OCI-LY1 (cell line): ENCODE measurements around the gene IL1RAPL2.

ENCODE experiments used
- EZH2 ChIP-seq: fragments of 200-600 bp; sonication (generic), shearing (Covaris generic); IDR thresholded peaks from 2 replicates; pipeline ENCODE4 v1.8.0; 2017; ENCODE audit warnings: borderline replicate concordance, mixed run types, mild to moderate bottlenecking, antibody characterized with exemption, low read length, moderate library complexity, mixed read lengths
- TF ChIP-seq, protein P1 (sequence below): fragments of 200-600 bp; sonication (generic), shearing (Covaris generic); IDR thresholded peaks from 2 replicates; pipeline ENCODE4 v1.5.1; 2017; ENCODE audit warnings: mild to moderate bottlenecking, antibody characterized with exemption, low read length, moderate library complexity, mixed read lengths

DNA sequence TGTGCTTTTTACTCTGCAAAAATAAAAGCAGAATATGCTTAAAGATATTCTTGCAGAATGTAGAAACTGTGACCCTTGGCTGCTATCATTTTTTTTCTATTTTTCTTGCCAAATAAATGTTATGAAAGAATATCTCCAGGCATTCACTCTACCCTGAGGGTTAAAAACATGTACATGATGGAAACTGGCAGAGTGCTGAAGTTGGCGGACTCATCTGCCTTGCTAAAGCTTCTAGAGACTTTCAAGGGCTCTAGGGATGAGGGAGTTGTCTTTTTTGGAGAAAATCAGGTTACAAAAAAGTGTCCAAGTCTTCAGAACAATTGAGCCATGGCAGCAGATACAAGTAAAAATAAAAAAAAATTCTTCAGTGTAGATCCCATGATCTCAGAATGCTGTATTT is 1215.8 kb downstream of the IL1RAPL2 start:
- TF ChIP-seq, protein P1, sequence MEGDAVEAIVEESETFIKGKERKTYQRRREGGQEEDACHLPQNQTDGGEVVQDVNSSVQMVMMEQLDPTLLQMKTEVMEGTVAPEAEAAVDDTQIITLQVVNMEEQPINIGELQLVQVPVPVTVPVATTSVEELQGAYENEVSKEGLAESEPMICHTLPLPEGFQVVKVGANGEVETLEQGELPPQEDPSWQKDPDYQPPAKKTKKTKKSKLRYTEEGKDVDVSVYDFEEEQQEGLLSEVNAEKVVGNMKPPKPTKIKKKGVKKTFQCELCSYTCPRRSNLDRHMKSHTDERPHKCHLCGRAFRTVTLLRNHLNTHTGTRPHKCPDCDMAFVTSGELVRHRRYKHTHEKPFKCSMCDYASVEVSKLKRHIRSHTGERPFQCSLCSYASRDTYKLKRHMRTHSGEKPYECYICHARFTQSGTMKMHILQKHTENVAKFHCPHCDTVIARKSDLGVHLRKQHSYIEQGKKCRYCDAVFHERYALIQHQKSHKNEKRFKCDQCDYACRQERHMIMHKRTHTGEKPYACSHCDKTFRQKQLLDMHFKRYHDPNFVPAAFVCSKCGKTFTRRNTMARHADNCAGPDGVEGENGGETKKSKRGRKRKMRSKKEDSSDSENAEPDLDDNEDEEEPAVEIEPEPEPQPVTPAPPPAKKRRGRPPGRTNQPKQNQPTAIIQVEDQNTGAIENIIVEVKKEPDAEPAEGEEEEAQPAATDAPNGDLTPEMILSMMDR, result no peak
- TF ChIP-seq EZH2, result no peak
